Fibroblast of skin of right biceps (primary cell): ENCODE results near the gene GAGE2A.
"Not testable (repeated sequence)": the region's sequence is repeated elsewhere in the genome, so short reads cannot be mapped to it uniquely, and the experiment has no call there.

Experiments
- DNase-seq: peaks from one replicate; pipeline ENCODE4 v3.0.0-alpha.2; 2013

The GAGE2A gene

GRCh38 chrX:49589196-49589595 lies at the start of gene GAGE2A:
Gene GAGE2A, plus strand, starts transcription at chrX:49589496. Its CDS starts 1,155 bp downstream, at chrX:49590651.
- not testable (repeated sequence) for DNase-seq

DNA sequence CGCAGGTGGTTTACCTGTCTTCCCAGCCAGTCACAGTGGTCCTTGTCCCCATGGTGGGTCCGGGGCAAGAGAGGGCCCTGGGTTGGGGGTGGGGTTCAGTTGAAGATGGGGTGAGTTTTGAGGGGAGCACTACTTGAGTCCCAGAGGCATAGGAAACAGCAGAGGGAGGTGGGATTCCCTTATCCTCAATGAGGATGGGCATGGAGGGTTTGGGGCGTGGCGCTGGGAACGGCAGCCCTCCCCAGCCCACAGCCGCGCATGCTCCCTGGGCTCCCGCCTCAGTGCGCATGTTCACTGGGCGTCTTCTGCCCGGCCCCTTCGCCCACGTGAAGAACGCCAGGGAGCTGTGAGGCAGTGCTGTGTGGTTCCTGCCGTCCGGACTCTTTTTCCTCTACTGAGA lies 47.9 kb upstream of the GAGE2A start, which contains the start of gene GAGE12D:
Gene GAGE12D (plus strand): TSS at position 301 of the 400 bp plus-strand sequence. CDS start 1,155 bp downstream, outside the sequence.
- DNase-seq: not testable (repeated sequence)

DNA sequence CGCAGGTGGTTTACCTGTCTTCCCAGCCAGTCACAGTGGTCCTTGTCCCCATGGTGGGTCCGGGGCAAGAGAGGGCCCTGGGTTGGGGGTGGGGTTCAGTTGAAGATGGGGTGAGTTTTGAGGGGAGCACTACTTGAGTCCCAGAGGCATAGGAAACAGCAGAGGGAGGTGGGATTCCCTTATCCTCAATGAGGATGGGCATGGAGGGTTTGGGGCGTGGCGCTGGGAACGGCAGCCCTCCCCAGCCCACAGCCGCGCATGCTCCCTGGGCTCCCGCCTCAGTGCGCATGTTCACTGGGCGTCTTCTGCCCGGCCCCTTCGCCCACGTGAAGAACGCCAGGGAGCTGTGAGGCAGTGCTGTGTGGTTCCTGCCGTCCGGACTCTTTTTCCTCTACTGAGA lies 38.3 kb upstream of the GAGE2A start, which contains the start of gene GAGE12E:
Gene GAGE12E (plus strand): TSS at position 301 of the 400 bp plus-strand sequence. CDS start 1,155 bp downstream, outside the sequence.
- DNase-seq: not testable (repeated sequence)

- not testable (repeated sequence) for DNase-seq
Measured at GRCh38 chrX:49560542-49560941, 28.8 kb upstream of the GAGE2A start, which contains the start of gene GAGE12F. Gene GAGE12F, plus strand, starts transcription at chrX:49560842. Its CDS starts 1,155 bp downstream, at chrX:49561997.

- not testable (repeated sequence) for DNase-seq
Measured at GRCh38 chrX:49568728-49569127, 20.6 kb upstream of the GAGE2A start.

- not testable (repeated sequence) for DNase-seq
Measured at GRCh38 chrX:49569152-49569551, 20.1 kb upstream of the GAGE2A start.

- not testable (repeated sequence) for DNase-seq
Measured at GRCh38 chrX:49570100-49570499, 19.2 kb upstream of the GAGE2A start, which contains the start of gene GAGE12G. Gene GAGE12G, plus strand, starts transcription at chrX:49570400. Its CDS starts 1,155 bp downstream, at chrX:49571555.

- DNase-seq: not testable (repeated sequence)
Measured at GRCh38 chrX:49579649-49580048, 9.6 kb upstream of the GAGE2A start, which contains the start of gene GAGE12H. Gene GAGE12H, plus strand, starts transcription at chrX:49579949. Its CDS starts 1,155 bp downstream, at chrX:49581104.

- not testable (repeated sequence) for DNase-seq
Measured at GRCh38 chrX:49589769-49590478, 628 bp downstream of the GAGE2A start.

GRCh38 chrX:49590488-49590887 lies 1.2 kb downstream of the GAGE2A start:
- DNase-seq: not testable (repeated sequence)

DNA sequence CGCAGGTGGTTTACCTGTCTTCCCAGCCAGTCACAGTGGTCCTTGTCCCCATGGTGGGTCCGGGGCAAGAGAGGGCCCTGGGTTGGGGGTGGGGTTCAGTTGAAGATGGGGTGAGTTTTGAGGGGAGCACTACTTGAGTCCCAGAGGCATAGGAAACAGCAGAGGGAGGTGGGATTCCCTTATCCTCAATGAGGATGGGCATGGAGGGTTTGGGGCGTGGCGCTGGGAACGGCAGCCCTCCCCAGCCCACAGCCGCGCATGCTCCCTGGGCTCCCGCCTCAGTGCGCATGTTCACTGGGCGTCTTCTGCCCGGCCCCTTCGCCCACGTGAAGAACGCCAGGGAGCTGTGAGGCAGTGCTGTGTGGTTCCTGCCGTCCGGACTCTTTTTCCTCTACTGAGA lies 9.4 kb downstream of the GAGE2A start, which contains the start of gene GAGE1:
Gene GAGE1 (plus strand): TSS at position 301 of the 400 bp plus-strand sequence. CDS start 1,155 bp downstream, outside the sequence.
- not testable (repeated sequence) for DNase-seq

GRCh38 chrX:49610718-49611310 lies 21.5 kb downstream of the GAGE2A start:
- no peak for DNase-seq

GRCh38 chrX:49618574-49618973 lies 29.3 kb downstream of the GAGE2A start:
- DNase-seq: no peak

DNA sequence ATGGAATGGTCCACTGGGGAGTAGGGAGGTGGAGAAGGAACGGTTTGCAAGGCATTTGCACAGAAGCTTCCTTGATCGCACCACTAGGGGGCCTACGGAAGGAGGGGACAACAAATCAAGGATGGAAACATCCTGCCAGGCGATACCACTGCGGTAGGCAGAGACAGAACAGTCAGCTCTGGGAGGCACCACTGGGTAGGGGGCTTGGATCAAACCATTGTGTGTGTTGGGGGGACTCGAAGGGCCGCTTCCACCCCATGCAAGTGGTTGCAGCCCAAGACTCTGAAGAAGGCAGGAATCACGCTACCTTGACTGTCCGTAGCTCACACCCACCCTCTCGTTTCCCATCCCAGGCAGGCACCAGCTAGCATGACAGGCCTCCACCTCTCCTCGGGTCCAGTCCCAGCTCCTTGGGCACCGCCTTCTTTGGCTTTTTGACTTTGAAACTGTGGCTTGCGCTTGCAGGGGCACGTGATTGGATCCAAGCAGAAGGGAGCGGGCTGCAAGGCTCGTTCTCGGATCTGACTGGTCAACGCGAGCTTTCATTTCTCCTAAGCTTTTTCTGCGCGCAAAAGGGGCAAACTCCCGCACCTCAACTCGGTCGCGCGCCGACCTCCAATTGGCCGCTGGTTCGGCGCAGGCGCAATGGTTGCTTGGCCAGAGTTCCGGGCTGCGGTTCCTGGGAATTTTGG lies 37.9 kb downstream of the GAGE2A start:
- DNase-seq: peak; percentile 6

DNA sequence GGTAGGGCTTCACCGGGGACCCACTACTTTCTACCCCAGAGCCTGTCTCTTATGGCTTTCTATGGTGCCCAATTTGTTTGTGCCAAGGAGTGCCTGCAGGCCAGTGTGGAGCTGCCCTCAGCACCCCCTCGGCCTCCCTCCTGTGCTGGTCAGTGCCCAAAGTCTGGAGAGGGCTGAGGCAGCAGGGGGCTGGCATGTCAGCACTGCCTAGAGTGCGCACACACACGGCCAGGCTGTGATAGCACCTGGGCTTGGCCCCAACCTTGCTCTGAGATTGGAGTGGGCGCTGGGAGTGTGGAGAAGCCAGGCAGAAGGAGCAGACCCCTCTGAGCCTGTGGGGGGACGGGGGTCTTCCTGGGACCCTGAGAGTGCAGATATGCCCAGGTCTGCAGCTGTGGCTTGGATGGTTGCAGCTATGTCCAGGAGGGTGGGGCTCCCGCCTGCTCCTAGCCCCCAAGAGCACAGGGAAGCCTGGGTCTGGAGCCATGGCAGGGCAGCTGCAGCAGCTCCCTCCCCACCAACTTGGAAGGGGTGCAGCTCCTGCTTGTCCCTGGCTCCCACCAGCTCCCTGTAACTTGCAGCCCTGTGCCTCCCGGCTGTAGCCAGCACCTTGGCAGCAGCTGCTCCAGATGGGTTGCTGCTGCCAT lies 55.8 kb downstream of the GAGE2A start:
- DNase-seq: no peak
